LHCN-M2 (cell line): ENCODE results near the gene ZNF672. TPM values are rescaled to one million over a fixed set of nuclear protein-coding genes. Genes with fewer than 3 reads are reported as not detected.
"Not testable (repeated sequence)": the region's sequence is repeated elsewhere in the genome, so short reads cannot be mapped to it uniquely, and the experiment has no call there.

Experiments
- DNase-seq: peaks from one replicate; pipeline ENCODE4 v3.0.0-alpha.2; 2012; ENCODE audit warnings: low read depth
- total RNA-seq: library from RNA; depleted of rRNA; stranded (reverse); fragments of >200 nt; gene quantifications from 2 replicates; pipeline ENCODE4 v1.2.3, GENCODE V29; 2014

Gene ZNF672
- total RNA-seq, 1 experiment from 2014 or later, result 28.4 TPM

DNA sequence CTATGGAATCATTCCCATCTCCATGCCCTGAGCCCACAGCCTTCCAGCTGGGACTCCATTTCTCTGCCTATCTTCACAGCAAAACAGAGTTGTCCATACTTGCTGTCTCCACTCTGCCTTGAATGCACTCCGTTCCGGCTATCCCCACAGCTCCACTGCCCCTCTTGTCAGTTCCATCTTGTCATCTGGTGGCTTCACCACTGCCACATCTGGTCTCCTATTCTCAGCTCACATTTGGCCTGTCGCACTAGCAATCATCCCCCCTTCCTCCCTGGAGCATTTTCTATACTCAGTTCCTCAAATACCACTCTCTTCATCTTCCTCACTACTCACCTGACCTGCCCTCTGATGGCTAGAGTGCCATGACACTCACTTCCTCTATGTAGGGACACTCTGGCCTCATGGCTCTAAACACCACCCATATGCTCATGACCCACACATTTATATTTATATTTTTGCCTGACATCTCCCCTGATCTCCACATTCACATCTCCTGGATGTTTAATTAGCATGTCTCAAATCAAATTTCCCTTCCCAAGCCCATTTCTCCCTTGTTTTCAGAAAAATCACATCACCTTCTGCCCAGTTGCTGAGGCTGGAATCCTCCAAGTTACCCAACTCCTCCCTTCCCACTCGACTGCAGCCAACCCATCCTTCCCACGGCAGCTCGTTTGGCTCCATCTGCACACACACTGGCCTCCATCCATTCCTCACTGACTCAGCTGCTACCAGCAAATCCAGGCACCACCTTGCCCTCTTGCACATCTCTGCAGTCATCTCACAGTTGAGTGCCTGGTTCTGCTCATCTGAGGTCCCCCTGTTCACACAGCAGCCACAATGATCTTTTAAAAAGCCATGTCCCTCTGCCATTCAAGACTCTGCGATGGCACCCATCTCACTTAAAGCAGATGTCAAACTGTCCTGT is 14.7 kb downstream of the ZNF672 start:
- no peak for DNase-seq

DNA sequence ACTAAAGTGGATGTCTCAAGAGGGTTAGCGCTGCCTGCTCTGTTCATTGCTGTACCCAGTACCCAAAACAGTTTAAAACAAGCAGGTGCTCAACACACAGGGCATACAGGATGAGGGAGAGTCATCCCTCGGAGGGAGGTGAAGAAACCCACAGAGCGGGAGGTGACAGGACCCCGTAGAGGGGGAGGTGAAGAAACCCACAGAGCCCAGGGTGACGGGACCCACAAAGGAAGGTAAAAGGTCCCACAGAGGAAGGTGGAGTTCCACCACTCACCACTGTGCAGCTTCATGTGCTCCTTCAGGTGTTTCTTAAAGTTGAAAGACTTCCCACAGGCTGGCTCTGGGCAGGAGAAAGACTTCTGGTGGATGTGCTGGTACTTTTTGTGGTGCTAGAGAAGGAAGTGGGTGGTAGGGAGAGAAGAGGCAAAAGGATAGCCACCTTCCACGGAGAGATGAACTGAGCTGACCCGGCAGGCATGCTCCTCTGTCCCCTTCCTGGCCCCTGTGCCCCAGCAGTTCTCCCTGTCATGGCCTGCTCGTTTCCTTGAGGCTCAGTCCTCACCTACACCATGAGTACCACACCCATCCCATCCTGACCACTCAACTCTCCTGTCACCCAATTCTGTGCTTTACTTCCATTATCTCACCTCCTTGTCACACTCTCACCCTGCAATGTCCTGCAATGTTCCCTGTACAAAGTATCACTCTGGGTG is 15.8 kb downstream of the ZNF672 start:
- no peak for DNase-seq

DNA sequence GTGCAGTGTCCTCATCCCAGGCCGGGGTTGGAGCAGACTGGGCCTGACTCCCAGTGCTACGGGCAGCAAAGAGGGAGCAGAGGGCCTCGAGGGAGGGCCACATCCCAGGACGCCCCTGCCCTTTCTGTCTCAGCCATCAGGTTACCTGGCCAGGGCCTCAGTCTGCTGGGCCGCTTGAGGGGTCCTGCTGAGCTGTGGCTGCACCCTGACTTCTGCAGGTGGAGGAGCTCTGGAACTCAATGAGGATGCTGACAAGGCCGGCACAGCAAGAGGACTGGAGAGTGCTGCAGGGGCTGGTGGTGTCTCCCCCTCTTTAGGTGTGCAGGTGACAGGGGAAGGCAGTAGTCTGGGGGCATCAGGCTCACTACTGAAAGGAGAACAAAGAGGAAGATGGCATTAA is 17.6 kb downstream of the ZNF672 start:
- DNase-seq, result no peak

DNA sequence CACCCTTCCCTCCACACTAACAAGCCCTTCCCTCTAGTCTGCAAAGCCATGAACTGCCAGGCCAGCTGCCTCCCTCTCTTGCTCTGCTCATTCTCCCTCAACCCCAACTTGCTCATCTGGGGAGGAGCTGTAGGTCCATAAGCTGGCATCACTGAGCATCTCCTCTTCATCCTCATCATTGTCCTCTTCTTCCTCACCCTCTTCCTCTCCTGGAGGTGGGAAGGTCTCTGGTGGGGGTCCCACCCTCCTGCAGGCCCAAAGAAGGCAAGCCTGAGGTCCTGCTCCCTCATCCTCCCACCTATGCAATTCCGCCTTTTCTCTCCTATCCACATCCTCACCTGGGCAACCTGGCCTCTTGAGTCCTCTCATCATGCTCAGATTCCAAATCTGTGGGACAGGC is 18.2 kb downstream of the ZNF672 start:
- DNase-seq, result no peak

DNA sequence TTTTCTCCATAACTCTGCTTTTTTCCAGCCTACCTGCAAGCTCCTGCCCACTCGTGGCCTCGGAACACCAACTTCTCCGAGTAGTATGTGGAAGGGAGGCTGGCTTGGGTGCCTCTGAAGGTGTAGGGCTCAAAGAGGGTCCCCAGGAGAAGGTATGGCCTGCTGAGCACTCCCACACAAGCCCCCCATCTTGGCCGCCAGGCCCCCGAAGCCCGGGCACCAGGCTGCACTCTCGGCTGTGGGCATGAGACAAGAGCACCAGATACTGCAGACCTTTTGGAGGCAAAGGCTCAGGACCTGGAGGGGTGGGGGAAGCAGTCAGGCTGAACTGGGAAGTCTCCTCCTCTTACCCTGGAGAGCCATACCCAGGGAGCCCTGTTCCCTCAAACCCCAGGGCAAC is 19.2 kb downstream of the ZNF672 start:
- no peak for DNase-seq

DNA sequence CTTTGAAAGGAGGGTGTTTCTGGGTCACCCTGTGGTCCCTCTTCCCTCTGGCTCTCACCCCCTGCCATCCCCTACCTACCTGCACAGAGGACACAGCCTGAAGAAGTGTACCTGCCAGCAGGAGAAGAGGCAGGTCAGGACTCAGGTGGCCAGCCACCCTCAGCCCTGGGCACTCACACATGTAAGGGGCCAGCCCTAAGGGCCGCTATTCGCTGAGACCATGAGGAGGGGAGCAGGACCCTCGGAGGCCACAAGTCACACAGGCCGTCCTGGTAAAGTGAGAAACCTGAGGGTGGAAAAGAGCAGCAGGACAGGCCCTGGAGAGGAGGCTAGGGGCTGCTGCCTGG is 19.7 kb downstream of the ZNF672 start:
- DNase-seq, result no peak

DNA sequence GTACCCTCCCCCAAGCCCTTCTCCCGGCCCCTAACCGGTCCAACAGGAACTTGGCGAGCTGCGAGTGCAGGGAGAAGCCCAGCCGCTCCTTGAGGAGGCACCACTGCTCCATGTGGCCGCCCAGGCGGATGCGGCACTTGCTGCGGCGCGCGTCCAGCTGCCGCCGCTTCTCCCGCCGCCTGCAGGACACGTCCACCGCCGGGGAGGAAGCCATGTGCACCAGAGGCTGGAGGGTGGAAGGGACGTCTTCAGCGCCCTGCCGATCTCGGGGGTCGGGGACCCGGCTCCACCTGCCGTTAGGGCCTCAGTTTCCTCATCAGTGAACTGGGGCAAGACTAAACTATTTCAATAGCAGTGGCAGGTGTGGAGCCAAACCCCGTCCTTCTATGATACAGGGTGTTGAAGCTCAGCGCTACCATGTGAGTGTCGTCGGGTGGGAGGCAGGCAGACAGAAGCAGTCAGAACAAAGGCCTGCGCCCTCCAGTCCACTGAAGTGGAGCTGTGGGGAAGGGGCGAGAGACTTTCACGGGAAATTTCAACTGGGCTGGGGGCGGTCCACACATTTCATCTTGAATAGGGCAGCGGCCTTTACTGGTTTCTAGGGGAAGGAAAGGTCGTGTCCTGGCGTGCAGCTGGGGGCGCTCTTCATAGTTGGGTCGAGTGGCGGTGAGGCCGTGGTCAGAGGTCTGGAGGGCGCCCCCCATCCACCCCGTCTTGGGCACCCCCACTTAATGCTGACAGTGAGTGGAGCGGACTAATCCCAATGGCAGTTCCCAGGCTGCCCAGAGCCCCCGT is 20.3 kb downstream of the ZNF672 start:
- peak; percentile 71 for DNase-seq

DNA sequence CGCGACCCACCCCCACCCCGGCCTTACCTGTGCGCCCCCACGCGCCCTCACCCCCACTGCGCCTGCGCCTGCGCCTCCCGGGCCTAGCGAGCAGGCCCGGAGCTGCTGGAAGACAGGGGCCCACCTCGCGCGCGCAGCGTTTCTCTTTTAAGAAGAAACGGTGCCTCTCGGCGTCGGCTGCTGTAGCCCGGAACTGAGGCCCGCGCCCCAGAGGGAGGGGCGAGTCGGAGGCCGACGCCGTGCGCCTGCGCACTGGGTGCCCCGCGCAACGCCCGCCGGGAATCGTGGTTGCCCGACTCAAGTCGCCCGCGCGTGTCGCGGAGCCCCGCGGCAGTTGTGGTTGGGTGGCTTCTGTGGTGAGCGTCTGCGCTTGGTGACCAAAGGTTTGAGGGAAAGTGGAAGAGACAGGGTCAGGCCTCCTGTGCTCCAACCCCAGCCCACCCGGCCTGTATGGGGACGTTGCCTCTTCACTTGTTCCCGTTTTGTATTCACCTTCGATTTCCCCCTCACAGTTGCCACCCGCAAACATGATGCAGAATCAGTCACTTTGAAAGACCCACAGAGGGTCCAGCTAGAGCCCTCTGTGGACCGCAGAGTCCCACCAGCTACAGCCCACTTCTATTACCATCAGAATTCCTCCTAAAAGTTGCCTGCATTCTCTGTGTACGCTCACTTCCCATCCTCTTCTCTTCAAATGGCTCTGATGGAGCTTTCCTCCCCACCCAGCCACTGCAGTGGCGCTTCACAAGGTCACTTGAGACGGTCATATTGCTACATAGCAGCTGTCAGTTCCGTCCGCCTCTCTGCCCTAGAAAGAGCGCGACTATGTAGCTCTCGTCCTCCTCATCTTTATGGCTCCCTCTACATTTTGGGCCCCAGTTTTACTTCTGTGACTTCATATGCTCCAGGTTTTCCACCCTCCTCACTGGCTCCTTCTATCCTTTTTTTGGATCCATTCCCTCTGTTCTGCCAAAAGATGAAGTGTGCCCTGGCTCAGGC is 21.2 kb downstream of the ZNF672 start, which contains the start of gene ZNF692:
Gene ZNF692 (minus strand): TSS at position 195 of the 999 bp plus-strand sequence. CDS start 776 bp downstream, outside the sequence.
- DNase-seq, result peak; percentile 96

DNA sequence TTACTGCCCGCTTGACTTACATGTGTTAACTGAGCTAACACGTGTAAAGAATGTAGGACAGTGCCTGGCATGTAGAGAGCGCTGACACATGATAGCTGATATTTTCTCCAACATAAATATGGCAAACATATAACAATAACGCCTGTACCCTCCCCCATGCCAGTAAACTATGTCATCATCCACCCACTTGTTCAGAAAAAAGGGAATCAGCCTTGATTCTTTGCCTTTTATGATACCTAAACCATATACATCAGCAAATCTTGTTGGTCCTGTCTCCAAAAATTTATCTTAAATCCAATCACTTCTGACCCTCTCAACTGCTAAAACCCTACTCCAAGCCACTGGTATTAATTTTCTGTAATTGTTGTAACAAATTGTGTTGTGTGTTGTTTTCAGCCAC is 22.0 kb downstream of the ZNF672 start:
- no peak for DNase-seq

DNA sequence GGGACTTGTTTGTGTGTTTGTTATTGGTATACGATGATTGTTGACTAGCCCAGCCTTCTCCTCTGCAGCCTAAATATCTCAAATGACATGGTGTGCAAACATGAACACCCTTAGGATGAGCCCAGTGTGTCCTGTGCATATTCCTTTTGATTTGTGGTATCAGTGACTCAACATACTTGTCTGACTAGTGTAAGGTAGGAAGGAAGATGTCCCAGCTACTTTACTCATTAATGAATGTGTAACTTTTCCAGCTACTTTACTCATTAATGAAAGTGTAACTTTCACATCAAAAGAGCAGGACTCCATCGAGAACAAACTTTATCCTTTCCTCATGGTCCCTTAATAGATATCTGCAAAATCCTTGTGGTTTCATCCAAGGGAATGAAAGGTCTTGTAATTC is 23.6 kb downstream of the ZNF672 start:
- no peak for DNase-seq

DNA sequence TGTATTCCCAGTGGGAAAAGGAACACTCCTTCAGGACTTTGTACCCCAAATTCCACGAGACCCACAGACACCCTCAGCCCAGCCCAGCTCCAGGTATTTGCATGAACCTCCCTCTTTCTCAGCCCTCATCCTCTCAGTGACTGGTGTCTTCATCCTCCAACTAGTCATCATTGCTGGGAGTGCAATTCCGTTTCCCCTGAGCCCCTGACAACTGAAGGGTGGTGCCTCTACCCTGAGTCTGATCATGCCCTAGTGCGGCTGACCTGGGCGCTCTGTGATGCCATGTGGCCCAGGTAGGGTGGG is 24.6 kb downstream of the ZNF672 start:
- no peak for DNase-seq

DNA sequence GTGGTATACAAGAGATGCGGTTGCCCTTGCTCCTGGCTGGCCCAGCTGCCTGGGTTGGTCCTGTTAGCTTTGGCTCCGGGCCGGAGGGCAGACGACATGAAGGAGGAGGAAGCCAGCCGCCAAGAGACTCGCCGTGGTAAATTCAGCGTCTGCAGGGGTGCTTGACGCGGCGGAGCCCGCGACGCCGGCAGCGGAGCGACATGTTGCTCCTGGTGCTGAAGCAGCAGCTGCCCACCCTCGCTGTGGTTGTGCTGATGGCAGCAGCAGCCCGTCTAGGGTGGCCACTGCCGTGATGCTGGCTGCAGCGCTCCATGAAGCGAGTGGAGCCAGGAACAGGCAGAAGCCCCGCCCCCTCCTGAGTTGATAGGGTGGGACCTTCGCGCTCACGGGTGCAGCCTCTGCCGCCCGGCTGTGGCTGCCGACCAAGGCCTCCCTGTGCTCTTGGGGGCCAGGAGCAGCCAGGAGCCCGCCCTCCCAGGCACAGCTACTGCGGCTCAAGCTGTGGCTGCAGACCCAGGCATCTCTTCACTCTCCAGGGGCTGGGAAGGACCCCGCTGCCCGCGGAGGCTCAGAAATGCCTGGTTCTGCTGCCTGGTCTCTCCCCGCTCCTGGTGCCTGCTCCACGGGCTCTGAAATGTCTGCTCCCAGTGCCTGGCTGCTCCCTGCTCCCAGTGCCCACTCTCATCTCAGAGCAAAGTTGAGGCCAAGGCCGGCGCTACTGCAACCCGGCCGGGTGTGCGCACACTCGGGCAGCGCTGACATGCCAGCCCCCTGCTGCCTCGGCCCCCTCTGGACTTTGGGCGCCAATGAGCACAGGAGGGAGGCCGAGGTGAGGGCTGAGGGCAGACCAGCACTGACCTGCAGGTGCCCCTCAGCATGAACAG is 25.2 kb downstream of the ZNF672 start:
- peak; percentile 68 for DNase-seq

DNA sequence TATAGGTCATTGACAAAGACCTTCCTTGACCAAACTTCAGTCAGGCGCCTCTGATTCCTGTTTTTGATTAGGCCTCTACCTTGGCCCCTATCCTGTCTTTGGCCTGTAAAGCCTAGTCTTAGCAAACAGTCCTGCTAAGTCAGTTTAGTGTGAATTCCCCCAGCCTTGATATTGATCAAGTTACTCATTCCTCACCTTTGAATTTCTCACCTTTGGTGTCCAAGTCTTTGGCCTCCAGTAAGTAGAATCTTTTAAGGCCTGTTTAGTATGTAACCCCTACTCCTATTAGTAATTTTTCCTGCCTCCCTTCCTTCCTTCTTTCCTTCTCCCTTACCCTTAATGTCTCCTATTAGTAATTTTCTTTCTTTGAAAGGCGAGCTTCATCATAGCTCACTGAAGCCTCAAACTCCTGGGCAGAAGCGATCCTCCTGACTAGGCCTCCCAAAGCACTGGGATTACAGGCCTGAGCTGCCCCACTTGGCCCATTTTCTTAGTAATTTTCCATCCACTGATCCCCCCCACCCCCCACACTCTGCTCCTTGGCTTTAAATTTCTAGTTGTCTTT is 33.9 kb downstream of the ZNF672 start:
- no peak for DNase-seq

DNA sequence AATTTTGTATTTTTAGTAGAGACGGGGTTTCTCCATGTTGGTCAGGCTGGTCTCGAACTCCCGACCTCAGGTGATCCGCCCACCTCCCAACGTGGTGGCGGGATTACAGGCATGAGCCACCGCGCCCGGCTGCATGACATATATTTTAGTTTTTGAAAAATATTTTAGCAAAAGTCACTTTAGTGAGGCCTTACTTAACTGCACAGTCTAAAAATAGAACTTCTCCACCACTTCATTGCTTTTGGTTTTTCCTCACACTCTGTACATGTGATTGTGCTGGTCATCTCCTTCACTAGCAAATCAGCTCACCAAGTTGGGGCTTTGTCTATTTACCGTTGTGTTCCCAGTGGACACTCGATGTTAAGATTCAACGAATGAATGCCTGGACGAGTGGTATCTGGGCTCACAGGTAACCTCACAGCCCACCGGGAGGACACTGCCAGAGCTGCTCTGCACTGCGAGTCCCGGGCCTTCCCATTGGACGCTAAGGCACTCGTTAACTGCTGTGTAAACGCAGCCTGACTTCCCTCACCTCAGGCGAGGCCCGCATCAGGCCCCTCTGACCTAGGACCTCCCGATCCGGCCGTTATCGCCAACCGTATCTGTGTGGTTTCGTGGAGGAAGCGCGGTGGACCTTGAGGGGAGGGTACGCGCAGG is 34.9 kb downstream of the ZNF672 start:
- DNase-seq, result peak; percentile 64

DNA sequence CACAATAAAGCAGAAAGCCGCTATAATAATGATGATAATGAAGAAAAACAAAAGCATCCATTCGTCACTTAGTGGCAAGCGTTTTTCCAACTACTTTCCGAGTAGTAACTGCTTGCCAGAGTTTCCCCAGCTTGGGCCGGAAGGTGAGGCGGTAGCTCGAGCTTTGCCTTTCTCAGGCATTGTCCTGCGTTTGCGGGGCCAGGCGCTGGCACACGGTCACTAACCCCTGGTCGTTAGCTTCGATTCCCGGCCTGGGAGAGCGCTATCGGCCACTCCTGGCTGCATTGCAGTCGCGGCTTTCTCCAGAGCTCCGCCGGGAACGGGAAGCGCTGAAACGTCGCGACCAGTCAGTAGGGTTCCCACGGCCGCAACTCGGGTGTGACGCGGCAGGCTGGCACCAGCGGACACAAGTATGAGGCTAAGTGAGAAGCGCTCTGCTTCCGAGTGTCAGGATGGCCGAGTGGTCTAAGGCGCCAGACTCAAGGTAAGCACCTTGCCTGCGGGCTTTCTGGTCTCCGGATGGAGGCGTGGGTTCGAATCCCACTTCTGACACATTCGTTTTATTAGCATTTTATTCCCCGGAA is 35.5 kb downstream of the ZNF672 start:
- peak; percentile 94 for DNase-seq

DNA sequence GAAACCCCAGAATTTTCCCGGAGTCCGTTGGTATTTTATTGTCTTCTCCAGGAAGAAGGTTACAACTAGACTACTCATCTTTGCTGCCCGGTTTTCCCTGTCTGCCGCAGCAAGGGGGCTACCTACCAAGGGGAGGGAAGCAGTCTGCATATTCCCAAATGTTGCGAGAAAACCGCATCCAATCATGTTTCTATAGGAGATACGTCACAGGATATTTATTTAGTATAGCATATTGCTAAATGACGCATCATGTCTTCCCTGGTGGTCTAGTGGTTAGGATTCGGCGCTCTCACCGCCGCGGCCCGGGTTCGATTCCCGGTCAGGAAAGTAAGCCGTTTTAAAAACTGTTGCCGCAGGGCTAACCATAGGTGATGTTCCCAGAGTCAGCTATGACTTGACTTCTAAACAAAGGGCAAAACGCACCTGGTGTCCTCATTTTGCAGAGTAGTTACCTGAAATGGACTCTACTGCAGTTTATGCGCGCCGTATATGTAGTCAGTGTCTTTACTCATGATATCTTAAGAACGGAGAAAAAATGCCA is 36.0 kb downstream of the ZNF672 start:
- DNase-seq, result no peak

DNA sequence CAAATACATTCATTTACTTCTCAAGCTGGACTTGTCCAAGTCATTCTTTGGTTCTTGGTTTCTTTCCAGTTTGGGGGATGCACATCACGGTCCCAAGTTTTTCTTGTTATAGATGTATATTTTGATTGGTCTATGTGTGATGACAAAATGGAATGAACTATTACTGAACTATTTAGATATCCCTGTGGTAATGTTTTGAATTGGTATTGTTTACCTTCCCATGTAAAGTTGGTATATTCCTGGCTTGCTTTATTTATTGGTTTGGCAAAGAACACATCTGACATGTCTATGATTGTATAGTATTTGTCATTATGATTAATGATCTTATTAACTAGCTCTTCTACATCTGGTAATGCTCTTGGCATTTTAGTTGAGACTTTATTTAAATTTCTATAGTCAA is 43.2 kb downstream of the ZNF672 start:
- DNase-seq, result no peak

DNA sequence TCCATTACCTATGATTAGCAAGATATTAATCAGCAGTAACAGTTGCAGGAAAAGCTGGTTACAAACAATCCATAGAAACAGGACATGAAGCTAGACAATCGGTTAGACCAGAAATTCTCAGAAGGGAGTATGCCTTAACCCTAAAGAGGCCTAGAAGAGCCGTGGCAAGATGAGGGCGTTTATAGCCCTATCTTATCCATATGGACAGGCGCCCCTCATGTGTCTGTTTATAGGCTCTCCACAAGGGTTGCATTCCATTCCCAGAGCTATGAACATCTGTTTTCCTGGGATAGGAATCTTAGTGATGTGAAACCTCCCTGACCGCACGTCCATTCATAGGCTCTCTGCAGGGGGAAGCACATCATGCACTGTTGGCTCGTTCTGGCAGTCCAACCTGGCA is 44.4 kb downstream of the ZNF672 start:
- DNase-seq, result not testable (repeated sequence)
